RWPE2 (cell line): ENCODE measurements around the gene MBNL1.

Experiments used
- ATAC-seq: fragments of 200-7000 bp; cut with Tn5 transposase; 3 replicates; pipeline ENCODE4 v1.9.1; 2021; ENCODE audit warnings: low read depth
- DNase-seq: peaks from one replicate; pipeline ENCODE4 v3.0.0-alpha.2; 2020; ENCODE audit warnings: low spot score
- H3K27ac ChIP-seq: fragments of 450-650 bp; 2 replicates; pipeline ENCODE4 v1.5.1; 2017; ENCODE audit warnings: mild to moderate bottlenecking; ENCODE audit not compliant: poor library complexity, severe bottlenecking
- H3K27me3 ChIP-seq: fragments of 250-450 bp; sonication (Bioruptor Pico); 2 replicates; pipeline ENCODE4 v1.5.1; 2021; ENCODE audit warnings: mild to moderate bottlenecking, moderate library complexity; ENCODE audit not compliant: insufficient read depth, poor library complexity, severe bottlenecking
- H3K36me3 ChIP-seq: fragments of 250-450 bp; sonication (Bioruptor Pico); 2 replicates; pipeline ENCODE4 v1.5.1; 2020; ENCODE audit warnings: low read depth, mild to moderate bottlenecking, moderate library complexity
- H3K4me1 ChIP-seq: fragments of 250-450 bp; sonication (Bioruptor Pico); 2 replicates; pipeline ENCODE4 v1.5.1; 2021; ENCODE audit warnings: mild to moderate bottlenecking, moderate library complexity; ENCODE audit not compliant: insufficient read depth, poor library complexity, severe bottlenecking
- H3K4me3 ChIP-seq: fragments of 250-450 bp; sonication (Bioruptor Pico); 2 replicates; pipeline ENCODE4 v1.5.1; 2021; ENCODE audit warnings: mild to moderate bottlenecking, moderate library complexity; ENCODE audit not compliant: severe bottlenecking
- H3K9me3 ChIP-seq: fragments of 250-450 bp; sonication (Bioruptor Pico); 2 replicates; pipeline ENCODE4 v1.5.1; 2021; ENCODE audit warnings: mild to moderate bottlenecking, moderate library complexity; ENCODE audit not compliant: severe bottlenecking
- TF ChIP-seq, protein P1 (sequence below): fragments of 450-650 bp; IDR thresholded peaks from one replicate; pipeline ENCODE4 v1.5.1; 2017; ENCODE audit warnings: mild to moderate bottlenecking, moderate library complexity; ENCODE audit not compliant: poor library complexity, severe bottlenecking

Gene MBNL1

DNA sequence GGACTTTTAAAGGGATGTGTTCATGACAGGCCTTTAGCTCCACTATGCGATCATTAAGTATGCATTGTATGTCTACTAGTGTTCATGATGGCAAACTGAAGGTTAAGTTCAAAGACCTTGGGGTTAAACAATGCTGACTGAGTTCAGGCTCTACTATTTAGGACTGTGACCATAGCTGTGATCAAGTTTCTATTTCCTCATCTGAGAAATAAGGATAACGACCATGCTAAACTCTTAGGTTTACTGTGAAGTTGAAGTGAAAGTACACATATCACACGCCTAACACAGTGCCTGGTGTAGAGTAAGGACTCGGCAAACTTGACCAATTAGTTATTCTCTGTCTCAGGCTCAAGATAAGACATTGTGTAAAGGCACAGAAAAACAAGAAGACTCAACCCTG is 243.2 kb downstream of the MBNL1 start:
- TF ChIP-seq, protein P1, sequence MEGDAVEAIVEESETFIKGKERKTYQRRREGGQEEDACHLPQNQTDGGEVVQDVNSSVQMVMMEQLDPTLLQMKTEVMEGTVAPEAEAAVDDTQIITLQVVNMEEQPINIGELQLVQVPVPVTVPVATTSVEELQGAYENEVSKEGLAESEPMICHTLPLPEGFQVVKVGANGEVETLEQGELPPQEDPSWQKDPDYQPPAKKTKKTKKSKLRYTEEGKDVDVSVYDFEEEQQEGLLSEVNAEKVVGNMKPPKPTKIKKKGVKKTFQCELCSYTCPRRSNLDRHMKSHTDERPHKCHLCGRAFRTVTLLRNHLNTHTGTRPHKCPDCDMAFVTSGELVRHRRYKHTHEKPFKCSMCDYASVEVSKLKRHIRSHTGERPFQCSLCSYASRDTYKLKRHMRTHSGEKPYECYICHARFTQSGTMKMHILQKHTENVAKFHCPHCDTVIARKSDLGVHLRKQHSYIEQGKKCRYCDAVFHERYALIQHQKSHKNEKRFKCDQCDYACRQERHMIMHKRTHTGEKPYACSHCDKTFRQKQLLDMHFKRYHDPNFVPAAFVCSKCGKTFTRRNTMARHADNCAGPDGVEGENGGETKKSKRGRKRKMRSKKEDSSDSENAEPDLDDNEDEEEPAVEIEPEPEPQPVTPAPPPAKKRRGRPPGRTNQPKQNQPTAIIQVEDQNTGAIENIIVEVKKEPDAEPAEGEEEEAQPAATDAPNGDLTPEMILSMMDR = no peak
- no peaks in the 10 kb centered on the region for H3K27me3 ChIP-seq
- H3K36me3 ChIP-seq = no peaks in the 10 kb centered on the region
- H3K27ac ChIP-seq = no peak overlapping the region
- DNase-seq (no peak), ATAC-seq (no peak)
- H3K9me3 ChIP-seq = no peaks in the 10 kb centered on the region
- H3K4me3 ChIP-seq = no peak overlapping the region
- no peaks in the 10 kb centered on the region for H3K4me1 ChIP-seq

DNA sequence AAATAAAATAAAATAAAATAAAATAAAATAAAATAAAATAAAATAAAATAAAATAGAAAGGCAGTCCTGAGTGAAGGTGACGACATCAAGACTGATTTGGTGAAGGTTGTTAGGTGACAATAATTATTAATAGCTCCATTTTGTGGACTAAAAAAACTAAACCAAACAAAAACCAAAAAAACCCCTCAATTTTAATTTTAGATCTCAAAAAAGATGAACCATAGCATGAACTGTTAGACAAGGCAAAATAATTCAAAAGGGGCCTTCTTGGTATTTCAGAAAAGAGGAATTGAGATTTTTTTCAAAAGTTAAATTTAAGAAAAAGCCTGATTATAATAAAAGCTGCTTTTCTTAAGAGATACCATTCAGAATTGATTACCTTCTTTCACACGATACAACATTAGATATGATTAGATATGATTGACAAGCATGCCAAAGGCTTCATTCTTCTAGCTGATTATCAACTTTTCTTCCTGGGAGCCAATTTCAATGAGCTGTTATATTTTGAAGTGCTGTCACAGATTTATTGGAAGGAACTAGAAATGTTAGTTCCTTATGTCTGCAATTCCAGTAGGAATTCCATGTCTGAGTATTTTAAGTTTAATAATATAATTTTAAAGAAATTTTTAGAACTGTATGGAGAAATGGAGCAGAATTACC is 244.7 kb downstream of the MBNL1 start:
- Histone ChIP-seq H3K9me3 (no peaks in the 10 kb centered on the region), H3K4me1 (no peaks in the 10 kb centered on the region), H3K36me3 (no peaks in the 10 kb centered on the region), H3K27me3 (no peaks in the 10 kb centered on the region), H3K27ac (no peak overlapping the region), H3K4me3 (no peak overlapping the region)
- DNase-seq (no peak), ATAC-seq (no peak)
- TF ChIP-seq, protein P1 = no peak
